Measurements from ENCODE around the gene CCL11. TPM values are rescaled to one million over a fixed set of nuclear protein-coding genes. Genes with fewer than 3 reads are reported as not detected.
A peak's percentile ranks its signal among the peaks of the same experiment; 100 is the strongest.

CCL11 gene
- total RNA-seq, 2 experiments from 2014 or later: not detected

GRCh38 chr17:34243364-34244320 lies 41.9 kb upstream of the CCL11 start:
- intact Hi-C loops (cut with micrococcal nuclease; ENCODE audit: unreplicated experiment): no loop called here
- H3K36me3 ChIP-seq (ENCODE audit: insufficient read depth, low read length): no peaks in the 10 kb centered on the region
- H2AFZ ChIP-seq (ENCODE audit: low read length): no peak overlapping the region
- H3K79me2 ChIP-seq (ENCODE audit: insufficient read depth, low read depth, low read length): no peaks in the 10 kb centered on the region
- H3K4me3 ChIP-seq (ENCODE audit: low read depth, low read length, poor library complexity, severe bottlenecking): no peak overlapping the region
- no peak overlapping the region for H3K27ac ChIP-seq (ENCODE audit: low read depth, low read length, poor library complexity, severe bottlenecking)
- no peak for DNase-seq (ENCODE audit: low spot score)
- H3K9me2 ChIP-seq (ENCODE audit: insufficient read depth, low read length): no peaks in the 10 kb centered on the region
- POLR2A ChIA-PET: no interaction called here
- BruUV-seq (replicated peaks): no TSS peak
- H3K4me2 ChIP-seq (ENCODE audit: low read length): peak overlapping the region; percentile 50; the same call in 1 of the 2 replicates
- CTCF ChIA-PET (ENCODE audit: unreplicated experiment): no interaction called here
- no peaks in the 10 kb centered on the region for H4K20me1 ChIP-seq (ENCODE audit: insufficient read depth, low read length)
- TF ChIP-seq CTCF (conservative IDR thresholded peaks at IDR 0.05; ENCODE audit: low read length): no peak
- no peak for TF ChIP-seq EZH2phosphoT487 (IDR thresholded peaks at IDR 0.05; ENCODE audit: borderline replicate concordance, low read depth, low read length)
- peaks cover 27% of the 10 kb centered on the region for H3K4me1 ChIP-seq (ENCODE audit: insufficient read depth, low read length, poor library complexity, severe bottlenecking)
- H3K9me3 ChIP-seq (ENCODE audit: low read length): no peaks in the 10 kb centered on the region

GRCh38 chr17:34245351-34245905 lies 40.1 kb upstream of the CCL11 start:
- no peak overlapping the region for H2AFZ ChIP-seq (ENCODE audit: low read length)
- no peaks in the 10 kb centered on the region for H3K9me2 ChIP-seq (ENCODE audit: insufficient read depth, low read length)
- DNase-seq (ENCODE audit: low spot score): no peak
- TF ChIP-seq EZH2phosphoT487 (IDR thresholded peaks at IDR 0.05; ENCODE audit: borderline replicate concordance, low read depth, low read length) (no peak), CTCF (conservative IDR thresholded peaks at IDR 0.05; ENCODE audit: low read length) (no peak)
- H3K9me3 ChIP-seq (ENCODE audit: low read length): no peaks in the 10 kb centered on the region
- ChIA-PET CTCF (ENCODE audit: unreplicated experiment) (no interaction called here), POLR2A (no interaction called here)
- BruUV-seq (replicated peaks): no TSS peak
- no peak overlapping the region for H3K27ac ChIP-seq (ENCODE audit: low read depth, low read length, poor library complexity, severe bottlenecking)
- H3K4me2 ChIP-seq (ENCODE audit: low read length): no peak overlapping the region
- H3K79me2 ChIP-seq (ENCODE audit: insufficient read depth, low read depth, low read length): no peaks in the 10 kb centered on the region
- H4K20me1 ChIP-seq (ENCODE audit: insufficient read depth, low read length): no peaks in the 10 kb centered on the region
- intact Hi-C loops (cut with micrococcal nuclease; ENCODE audit: unreplicated experiment): no loop called here
- H3K4me1 ChIP-seq (ENCODE audit: insufficient read depth, low read length, poor library complexity, severe bottlenecking): peaks cover 27% of the 10 kb centered on the region
- H3K36me3 ChIP-seq (ENCODE audit: insufficient read depth, low read length): no peaks in the 10 kb centered on the region
- H3K4me3 ChIP-seq (ENCODE audit: low read depth, low read length, poor library complexity, severe bottlenecking): no peak overlapping the region

DNA sequence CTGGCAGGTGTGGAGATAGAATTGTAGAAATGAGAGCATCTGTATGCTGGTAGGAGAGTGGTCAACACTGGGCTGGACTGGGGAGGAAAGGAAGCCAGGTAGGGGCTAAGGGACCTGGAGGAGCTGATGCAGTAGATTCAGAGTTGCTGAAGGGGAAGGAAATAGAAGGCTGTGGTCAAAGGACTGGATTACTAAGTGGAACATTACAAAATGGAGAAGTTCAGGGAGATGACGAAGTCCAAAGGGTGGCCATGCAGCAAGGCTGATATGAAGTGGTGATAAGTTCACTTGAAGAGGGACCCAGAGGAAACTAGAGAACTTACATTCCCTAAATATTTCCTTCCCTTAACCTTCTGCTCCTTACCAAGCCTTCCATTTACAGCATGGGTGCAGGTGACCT lies 39.1 kb upstream of the CCL11 start:
- no peak overlapping the region for H2AFZ ChIP-seq (ENCODE audit: low read length)
- intact Hi-C loops (cut with micrococcal nuclease; ENCODE audit: unreplicated experiment): no loop called here
- no peak overlapping the region for H3K4me3 ChIP-seq (ENCODE audit: low read depth, low read length, poor library complexity, severe bottlenecking)
- no peaks in the 10 kb centered on the region for H3K9me2 ChIP-seq (ENCODE audit: insufficient read depth, low read length)
- no peak overlapping the region for H3K27ac ChIP-seq (ENCODE audit: low read depth, low read length, poor library complexity, severe bottlenecking)
- no peak overlapping the region for H3K4me2 ChIP-seq (ENCODE audit: low read length)
- H4K20me1 ChIP-seq (ENCODE audit: insufficient read depth, low read length): no peaks in the 10 kb centered on the region
- H3K9me3 ChIP-seq (ENCODE audit: low read length): no peaks in the 10 kb centered on the region
- ChIA-PET POLR2A (no interaction called here), CTCF (ENCODE audit: unreplicated experiment) (no interaction called here)
- H3K4me1 ChIP-seq (ENCODE audit: insufficient read depth, low read length, poor library complexity, severe bottlenecking): peaks cover 27% of the 10 kb centered on the region
- no peak for DNase-seq (ENCODE audit: low spot score)
- BruUV-seq (replicated peaks): no TSS peak
- no peak for TF ChIP-seq CTCF (conservative IDR thresholded peaks at IDR 0.05; ENCODE audit: low read length)
- no peaks in the 10 kb centered on the region for H3K36me3 ChIP-seq (ENCODE audit: insufficient read depth, low read length)
- H3K79me2 ChIP-seq (ENCODE audit: insufficient read depth, low read depth, low read length): no peaks in the 10 kb centered on the region
